ENCODE results near the gene TUBB4B. TPM values are rescaled to one million over a fixed set of nuclear protein-coding genes. Genes with fewer than 3 reads are reported as not detected.
A peak's percentile ranks its signal among the peaks of the same experiment; 100 is the strongest.

Gene TUBB4B
- total and polyA plus RNA-seq, 2 donors from 2014 or later = 258 to 394 TPM

GRCh38 chr9:137247135-137247915 lies 6.2 kb downstream of the TUBB4B start:
- no peak for TF ChIP-seq CTCF (IDR thresholded peaks at IDR 0.05; ENCODE audit: borderline replicate concordance, extremely low read depth, insufficient read depth)
- FAIRE-seq = no peak
- intact Hi-C loops (cut with DNase I) = no loop called here
- H3K4me3 ChIP-seq (ENCODE audit: low read length in 3 of 3) = no peak overlapping the region
- DNase-seq = peak in 4 of 5 donors; percentile 34 to 61 (median 38)
- H3K36me3 ChIP-seq (ENCODE audit: control insufficient read depth in 2 of 3, insufficient read depth in 3 of 3, low read length in 3 of 3) = peaks cover 2 to 13% (median 6%) of the 10 kb centered on the region in 3 donors
- no peak overlapping the region for H3K27ac ChIP-seq (ENCODE audit: low read depth in 2 of 2, low read length in 2 of 2)
- no peaks in the 10 kb centered on the region for H3K27me3 ChIP-seq (ENCODE audit: control insufficient read depth, insufficient read depth, low read length)
- no peak overlapping the region for H3K9ac ChIP-seq (ENCODE audit: low read length in 3 of 3)
- peaks cover 0 to 12% (median 5%) of the 10 kb centered on the region in 3 donors for H3K4me1 ChIP-seq (ENCODE audit: control insufficient read depth in 2 of 3, insufficient read depth in 2 of 3, low read depth in 1 of 3, low read length in 3 of 3)
- no peaks in the 10 kb centered on the region for H3K9me3 ChIP-seq (ENCODE audit: control insufficient read depth in 2 of 3, insufficient read depth in 1 of 3, low read length in 3 of 3)

DNA sequence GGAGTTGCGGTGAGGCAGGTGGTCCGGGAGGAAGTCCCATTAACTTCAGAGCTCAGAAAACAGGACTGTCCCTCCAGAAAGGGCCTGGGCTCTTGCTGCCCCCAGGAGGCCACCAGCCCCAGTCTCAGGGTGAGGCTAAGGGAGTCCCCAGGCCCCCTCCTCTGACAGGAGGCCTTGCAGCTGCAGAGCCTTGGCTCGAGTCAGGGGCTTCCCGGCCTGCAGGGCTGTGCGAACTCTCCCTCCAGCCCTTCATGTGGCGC lies 6.8 kb downstream of the TUBB4B start:
- TF ChIP-seq CTCF (IDR thresholded peaks at IDR 0.05; ENCODE audit: borderline replicate concordance, extremely low read depth, insufficient read depth) = no peak
- H3K36me3 ChIP-seq (ENCODE audit: control insufficient read depth in 2 of 3, insufficient read depth in 3 of 3, low read length in 3 of 3) = peaks cover under 1 to 8% (median 2%) of the 10 kb centered on the region in 3 donors
- H3K27ac ChIP-seq (ENCODE audit: low read depth in 2 of 2, low read length in 2 of 2) = no peak overlapping the region
- H3K4me1 ChIP-seq (ENCODE audit: control insufficient read depth in 2 of 3, insufficient read depth in 2 of 3, low read depth in 1 of 3, low read length in 3 of 3) = peaks cover 0 to 6% (median 0%) of the 10 kb centered on the region in 3 donors
- no peak overlapping the region for H3K4me3 ChIP-seq (ENCODE audit: low read length in 3 of 3)
- intact Hi-C loops (cut with DNase I) = no loop called here
- no peaks in the 10 kb centered on the region for H3K9me3 ChIP-seq (ENCODE audit: control insufficient read depth in 2 of 3, insufficient read depth in 1 of 3, low read length in 3 of 3)
- DNase-seq (no peak), FAIRE-seq (no peak)
- no peaks in the 10 kb centered on the region for H3K27me3 ChIP-seq (ENCODE audit: control insufficient read depth, insufficient read depth, low read length)
- H3K9ac ChIP-seq (ENCODE audit: low read length in 3 of 3) = no peak overlapping the region

GRCh38 chr9:137250329-137251193 lies 9.5 kb downstream of the TUBB4B start:
- Histone ChIP-seq H3K36me3 (ENCODE audit: control insufficient read depth in 2 of 3, insufficient read depth in 3 of 3, low read length in 3 of 3) (no peaks in the 10 kb centered on the region), H3K27ac (ENCODE audit: low read depth in 2 of 2, low read length in 2 of 2) (no peak overlapping the region), H3K4me3 (ENCODE audit: low read length in 3 of 3) (no peak overlapping the region), H3K9ac (ENCODE audit: low read length in 3 of 3) (no peak overlapping the region), H3K4me1 (ENCODE audit: control insufficient read depth in 2 of 3, insufficient read depth in 2 of 3, low read depth in 1 of 3, low read length in 3 of 3) (peaks cover 0 to 8% (median 6%) of the 10 kb centered on the region in 3 donors), H3K27me3 (ENCODE audit: control insufficient read depth, insufficient read depth, low read length) (no peaks in the 10 kb centered on the region), H3K9me3 (ENCODE audit: control insufficient read depth in 2 of 3, insufficient read depth in 1 of 3, low read length in 3 of 3) (no peaks in the 10 kb centered on the region)
- DNase-seq (no peak), FAIRE-seq (no peak)
- TF ChIP-seq CTCF (IDR thresholded peaks at IDR 0.05; ENCODE audit: borderline replicate concordance, extremely low read depth, insufficient read depth) = no peak
- intact Hi-C loops (cut with DNase I) = no loop called here

All from kidney (tissue), 14 donors.